Endodermal cell (in vitro differentiated cells): ENCODE results near the gene DLGAP1. TPM values are rescaled to one million over a fixed set of nuclear protein-coding genes. Genes with fewer than 3 reads are reported as not detected.

ENCODE experiments used
- DNase-seq: peaks from one replicate; pipeline ENCODE4 v3.0.0-alpha.2; 2017
- H3K27ac ChIP-seq: 2 replicates; pipeline ENCODE4 v1.5.1; 2013; ENCODE audit warnings: mild to moderate bottlenecking, low read depth, low read length, moderate library complexity
- H3K27me3 ChIP-seq: 2 replicates; pipeline ENCODE4 v1.6.1; 2013; ENCODE audit warnings: mild to moderate bottlenecking, low read length, moderate library complexity; ENCODE audit not compliant: insufficient read depth, control insufficient read depth, poor library complexity, severe bottlenecking
- H3K36me3 ChIP-seq: 2 replicates; pipeline ENCODE4 v1.7.0; 2013; ENCODE audit warnings: mild to moderate bottlenecking, low read length, moderate library complexity; ENCODE audit not compliant: control insufficient read depth, insufficient read depth
- H3K4me1 ChIP-seq: one replicate; pipeline ENCODE4 v1.7.0; 2013; ENCODE audit warnings: low read length; ENCODE audit not compliant: control insufficient read depth, insufficient read depth
- H3K4me3 ChIP-seq: 2 replicates; pipeline ENCODE4 v1.5.1; 2013; ENCODE audit warnings: mild to moderate bottlenecking, low read length, moderate library complexity
- H3K9ac ChIP-seq: 2 replicates; pipeline ENCODE4 v1.6.1; 2013; ENCODE audit warnings: mild to moderate bottlenecking, low read length, moderate library complexity; ENCODE audit not compliant: poor library complexity, severe bottlenecking; ENCODE audit errors: extremely low read depth
- H3K9me3 ChIP-seq: 2 replicates; pipeline ENCODE4 v1.6.1; 2013; ENCODE audit warnings: mild to moderate bottlenecking, low read length, moderate library complexity; ENCODE audit not compliant: control insufficient read depth
- H3K27ac Mint-ChIP-seq: 2 replicates; pipeline ENCODE4 v1.8.0; 2020; ENCODE audit warnings: mixed read lengths
- H3K27me3 Mint-ChIP-seq: 2 replicates; pipeline ENCODE4 v1.8.0; 2021; ENCODE audit warnings: mild to moderate bottlenecking, mixed read lengths; ENCODE audit not compliant: insufficient read depth
- H3K36me3 Mint-ChIP-seq: 2 replicates; pipeline ENCODE4 v1.8.0; 2020; ENCODE audit warnings: low read depth, mixed read lengths
- H3K4me1 Mint-ChIP-seq: 2 replicates; pipeline ENCODE4 v1.8.0; 2020; ENCODE audit warnings: mixed read lengths
- H3K4me3 Mint-ChIP-seq: 2 replicates; pipeline ENCODE4 v1.8.0; 2020; ENCODE audit warnings: mild to moderate bottlenecking, moderate library complexity, mixed read lengths
- H3K9me3 Mint-ChIP-seq: 2 replicates; pipeline ENCODE4 v1.8.0; 2020; ENCODE audit warnings: mild to moderate bottlenecking, mixed read lengths
- CTCF ChIP-seq: fragments of 200-600 bp; sonication (generic); conservative IDR thresholded peaks from 2 replicates; pipeline ENCODE4 v1.5.0; 2021; ENCODE audit warnings: antibody characterized with exemption, mild to moderate bottlenecking
- whole genome bisulfite sequencing, 2 experiments: methylation state at CpG; one replicate each; pipeline versions ENCODE4 v1.1.5 to v1.1.7; 2013; ENCODE audit warnings: missing lambda C conversion rate in 2 of 2, mixed read lengths in 1 of 2; ENCODE audit not compliant: insufficient coverage in 1 of 2, insufficient read length in 1 of 2; 5-methylcytosine and 5-hydroxymethylcytosine counted together
- microRNA-seq: library from miRNA; unstranded; fragments of <30 nt; microRNA quantifications from one replicate; pipeline ENCODE4 v1.2.0, GENCODE V29; 2020; ENCODE audit warnings: borderline microRNAs expressed
- total RNA-seq, 2 donors: library from RNA; stranded (reverse); fragmentation: NEBNext Ultra II Directional in 1 of 2; extraction: Animal tissue kit (Norgen Biotek cat#: 25700) in 1 of 2; gene quantifications; 2 replicates in 1 of 2; 3 replicates in 1 of 2; pipeline ENCODE4 v1.2.1, GENCODE V29; 2021

DLGAP1 gene
- total RNA-seq, 2 donors from 2014 or later, result 11.5 to 21.5 TPM

- peaks cover 1% of the 10 kb centered on the region for H3K36me3 ChIP-seq
- peaks cover 21% of the 10 kb centered on the region for H3K36me3 Mint-ChIP-seq
- TF ChIP-seq CTCF, result no peak
- H3K4me1 ChIP-seq, result peaks cover 14% of the 10 kb centered on the region
- peak overlapping the region; percentile 99 for H3K9ac ChIP-seq
- H3K27me3 Mint-ChIP-seq, result no peaks in the 10 kb centered on the region
- DNase-seq, result no peak
- H3K4me1 Mint-ChIP-seq, result peaks cover 33% of the 10 kb centered on the region
- peak overlapping the region; percentile 100 for H3K27ac Mint-ChIP-seq
- H3K9me3 ChIP-seq, result no peaks in the 10 kb centered on the region
- peak overlapping the region; percentile 100 for H3K27ac ChIP-seq
- no peaks in the 10 kb centered on the region for H3K9me3 Mint-ChIP-seq
- peak overlapping the region; percentile 96 for H3K4me3 ChIP-seq
- peak overlapping the region; percentile 100 for H3K4me3 Mint-ChIP-seq
- no peaks in the 10 kb centered on the region for H3K27me3 ChIP-seq
- 2 to 6% methylated on average over 17 to 18 of the region's 22 CpGs for WGBS, 2 experiments
These were observed 1007.8 kb downstream of the DLGAP1 start for GRCh38 chr18:3447068-3447894.

Small RNA genes within 50 kb of the gene (microRNA-seq; reads per million reads assigned to microRNA genes)
- not detected for gene MIR6718
